IgD-negative memory B cell (primary cell): ENCODE measurements around the gene COL12A1. TPM values are rescaled to one million over a fixed set of nuclear protein-coding genes. Genes with fewer than 3 reads are reported as not detected.

Experiments used
- H3K27ac Mint-ChIP-seq, 3 donors: one replicate each; pipeline ENCODE4 v1.8.0; 2020 to 2022; ENCODE audit warnings: mild to moderate bottlenecking in 3 of 3, mixed read lengths in 3 of 3, moderate library complexity in 1 of 3
- H3K27me3 Mint-ChIP-seq: one replicate; pipeline ENCODE4 v1.8.0; 2021; ENCODE audit warnings: mixed read lengths
- H3K36me3 Mint-ChIP-seq: one replicate; pipeline ENCODE4 v1.8.0; 2020; ENCODE audit warnings: mild to moderate bottlenecking, mixed read lengths
- H3K4me1 Mint-ChIP-seq, 3 donors: one replicate each; pipeline ENCODE4 v1.8.0; 2020 to 2022; ENCODE audit warnings: mixed read lengths in 3 of 3, mild to moderate bottlenecking in 1 of 3
- H3K4me3 Mint-ChIP-seq, 4 donors: one replicate each; pipeline ENCODE4 v1.8.0; 2020 to 2022; ENCODE audit warnings: mild to moderate bottlenecking in 4 of 4, mixed read lengths in 4 of 4, moderate library complexity in 3 of 4
- H3K9me3 Mint-ChIP-seq, 3 donors: one replicate each; pipeline ENCODE4 v1.8.0; 2020 to 2021; ENCODE audit warnings: mixed read lengths in 3 of 3, mild to moderate bottlenecking in 1 of 3
- polyA plus RNA-seq: library from polyadenylated mRNA; unstranded; fragments of 300-500 nt; fragmentation: Illumina TruSeq; gene quantifications from one replicate; pipeline ENCODE4 v1.2.3, GENCODE V29; 2021

Gene COL12A1
- polyA plus RNA-seq, 1 donor from 2014 or later: not detected

- H3K4me1 Mint-ChIP-seq: no peaks in the 10 kb centered on the region
- no peaks in the 10 kb centered on the region for H3K36me3 Mint-ChIP-seq
- no peak overlapping the region for H3K27ac Mint-ChIP-seq
- H3K27me3 Mint-ChIP-seq: peaks cover 6% of the 10 kb centered on the region
- H3K9me3 Mint-ChIP-seq: peaks cover 0 to 3% (median 0%) of the 10 kb centered on the region in 3 donors
- H3K4me3 Mint-ChIP-seq: no peak overlapping the region
Observed at GRCh38 chr6:75150685-75151412, 55.0 kb downstream of the COL12A1 start.

DNA sequence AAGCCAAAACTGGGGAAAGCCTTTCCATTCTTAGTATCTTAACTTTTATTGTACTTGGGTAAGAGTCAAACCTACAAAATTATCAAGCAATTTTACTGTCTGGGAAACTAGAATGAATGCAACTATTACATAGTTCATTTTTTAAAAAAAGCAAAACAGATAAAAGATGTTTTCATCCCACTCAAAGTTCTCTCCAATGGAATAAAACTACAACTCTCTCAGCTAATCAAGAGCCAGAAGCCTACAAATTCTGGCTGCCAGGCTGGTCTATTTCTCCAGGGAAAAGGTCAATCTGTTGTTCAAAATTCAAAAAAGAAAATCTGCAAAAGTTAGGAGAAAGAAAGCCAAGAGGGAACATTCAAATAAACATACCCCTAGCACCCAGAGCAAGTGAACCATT is 56.2 kb downstream of the COL12A1 start:
- H3K36me3 Mint-ChIP-seq: no peaks in the 10 kb centered on the region
- no peak overlapping the region for H3K4me3 Mint-ChIP-seq
- peaks cover 6% of the 10 kb centered on the region for H3K27me3 Mint-ChIP-seq
- H3K9me3 Mint-ChIP-seq: peaks cover 0 to 3% (median 0%) of the 10 kb centered on the region in 3 donors
- no peak overlapping the region for H3K27ac Mint-ChIP-seq
- no peaks in the 10 kb centered on the region for H3K4me1 Mint-ChIP-seq

DNA sequence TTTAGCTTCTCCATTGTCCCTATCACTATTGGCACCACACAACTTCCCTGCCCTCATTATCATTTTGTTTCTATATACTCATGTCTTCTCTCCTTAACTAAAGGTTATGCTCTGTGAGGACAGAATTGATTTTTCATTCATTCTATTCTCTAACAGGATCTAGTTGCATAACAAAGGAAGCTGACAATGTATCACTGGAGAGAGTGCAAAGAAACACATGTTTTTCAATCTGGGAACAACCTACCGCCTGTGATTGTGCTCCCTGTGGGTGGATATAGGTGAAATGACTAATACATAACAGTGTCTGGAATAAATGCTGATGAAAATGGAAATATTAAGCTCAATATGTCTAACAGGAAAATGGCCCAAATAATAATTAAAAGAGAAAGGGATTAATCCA is 56.6 kb downstream of the COL12A1 start:
- H3K4me3 Mint-ChIP-seq: no peak overlapping the region
- no peaks in the 10 kb centered on the region for H3K36me3 Mint-ChIP-seq
- H3K27ac Mint-ChIP-seq: no peak overlapping the region
- H3K4me1 Mint-ChIP-seq: no peaks in the 10 kb centered on the region
- peaks cover 6% of the 10 kb centered on the region for H3K27me3 Mint-ChIP-seq
- peaks cover 0 to 3% (median 0%) of the 10 kb centered on the region in 3 donors for H3K9me3 Mint-ChIP-seq

GRCh38 chr6:75147512-75147911 is 58.3 kb downstream of the COL12A1 start:
- Mint-ChIP-seq H3K36me3 (no peaks in the 10 kb centered on the region), H3K4me1 (no peaks in the 10 kb centered on the region), H3K9me3 (peaks cover 0 to 3% (median 0%) of the 10 kb centered on the region in 3 donors), H3K27ac (no peak overlapping the region), H3K27me3 (peaks cover 6% of the 10 kb centered on the region), H3K4me3 (no peak overlapping the region)

- H3K27me3 Mint-ChIP-seq: peaks cover 5% of the 10 kb centered on the region
- H3K36me3 Mint-ChIP-seq: peaks cover 2% of the 10 kb centered on the region
- H3K4me1 Mint-ChIP-seq: no peaks in the 10 kb centered on the region
- H3K27ac Mint-ChIP-seq: no peak overlapping the region
- H3K9me3 Mint-ChIP-seq: peaks cover 0 to 3% (median 0%) of the 10 kb centered on the region in 3 donors
- H3K4me3 Mint-ChIP-seq: no peak overlapping the region
Observed at GRCh38 chr6:75145976-75146375, 59.9 kb downstream of the COL12A1 start.

- Mint-ChIP-seq H3K9me3 (peaks cover 0 to 3% (median 0%) of the 10 kb centered on the region in 3 donors), H3K4me3 (no peak overlapping the region), H3K4me1 (no peaks in the 10 kb centered on the region), H3K36me3 (peaks cover 2% of the 10 kb centered on the region), H3K27me3 (peaks cover 5% of the 10 kb centered on the region), H3K27ac (no peak overlapping the region)
Observed at GRCh38 chr6:75145211-75145610, 60.6 kb downstream of the COL12A1 start.

- H3K4me3 Mint-ChIP-seq: no peak overlapping the region
- peaks cover 2% of the 10 kb centered on the region for H3K36me3 Mint-ChIP-seq
- peaks cover 0 to 3% (median 0%) of the 10 kb centered on the region in 3 donors for H3K9me3 Mint-ChIP-seq
- no peaks in the 10 kb centered on the region for H3K4me1 Mint-ChIP-seq
- H3K27ac Mint-ChIP-seq: no peak overlapping the region
- H3K27me3 Mint-ChIP-seq: peaks cover 3% of the 10 kb centered on the region
Observed at GRCh38 chr6:75144386-75144785, 61.5 kb downstream of the COL12A1 start.

DNA sequence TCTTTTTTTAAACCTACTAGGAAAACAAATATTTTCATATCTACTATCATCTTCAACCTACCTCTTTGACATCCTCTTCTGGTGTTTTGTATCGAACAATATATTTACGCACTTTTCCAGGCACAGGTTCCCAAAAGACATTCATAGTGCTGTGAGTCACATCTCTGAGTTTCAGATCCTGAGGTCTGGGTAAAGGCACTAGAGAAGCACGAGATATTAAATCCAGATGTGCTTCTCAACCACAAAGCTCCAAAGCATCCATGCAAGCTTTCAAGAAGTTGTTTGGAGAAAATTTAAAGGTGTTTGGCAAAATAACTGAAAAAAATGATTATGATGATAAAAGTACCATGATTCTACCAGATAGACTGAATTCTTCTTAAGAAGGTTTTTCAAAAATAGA is 62.7 kb downstream of the COL12A1 start:
- no peak overlapping the region for H3K27ac Mint-ChIP-seq
- H3K4me3 Mint-ChIP-seq: no peak overlapping the region
- H3K4me1 Mint-ChIP-seq: no peaks in the 10 kb centered on the region
- peaks cover 0 to 3% (median 0%) of the 10 kb centered on the region in 3 donors for H3K9me3 Mint-ChIP-seq
- H3K36me3 Mint-ChIP-seq: peaks cover 2% of the 10 kb centered on the region
- H3K27me3 Mint-ChIP-seq: no peaks in the 10 kb centered on the region

GRCh38 chr6:75142721-75143120 is 63.1 kb downstream of the COL12A1 start:
- H3K36me3 Mint-ChIP-seq: peaks cover 2% of the 10 kb centered on the region
- H3K27me3 Mint-ChIP-seq: no peaks in the 10 kb centered on the region
- H3K4me1 Mint-ChIP-seq: no peaks in the 10 kb centered on the region
- H3K9me3 Mint-ChIP-seq: peaks cover 0 to 3% (median 0%) of the 10 kb centered on the region in 3 donors
- H3K4me3 Mint-ChIP-seq: no peak overlapping the region
- H3K27ac Mint-ChIP-seq: no peak overlapping the region

DNA sequence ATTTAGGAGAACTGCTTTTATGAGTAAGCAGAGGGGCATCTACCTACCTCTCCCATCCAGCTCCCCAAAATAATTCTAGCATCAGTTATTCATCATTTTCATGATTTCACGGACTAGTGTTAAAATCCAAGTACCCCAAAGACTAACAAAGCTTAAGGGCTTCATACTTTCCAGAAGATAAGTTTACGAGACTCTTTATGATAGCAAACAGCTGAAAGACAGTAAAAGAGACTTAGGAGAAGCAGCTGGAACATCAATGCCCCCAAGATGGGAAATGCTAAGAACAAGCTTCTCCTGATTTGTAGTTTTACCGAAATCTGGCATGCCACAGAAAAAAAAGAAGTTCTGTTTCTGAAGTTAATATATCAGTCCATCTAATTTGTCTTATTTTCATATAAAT is 70.0 kb downstream of the COL12A1 start:
- no peaks in the 10 kb centered on the region for H3K36me3 Mint-ChIP-seq
- H3K9me3 Mint-ChIP-seq: no peaks in the 10 kb centered on the region
- no peaks in the 10 kb centered on the region for H3K27me3 Mint-ChIP-seq
- no peak overlapping the region for H3K4me3 Mint-ChIP-seq
- H3K4me1 Mint-ChIP-seq: no peaks in the 10 kb centered on the region
- no peak overlapping the region for H3K27ac Mint-ChIP-seq

- no peak overlapping the region for H3K27ac Mint-ChIP-seq
- H3K9me3 Mint-ChIP-seq: no peaks in the 10 kb centered on the region
- no peaks in the 10 kb centered on the region for H3K36me3 Mint-ChIP-seq
- no peak overlapping the region for H3K4me3 Mint-ChIP-seq
- no peaks in the 10 kb centered on the region for H3K27me3 Mint-ChIP-seq
- no peaks in the 10 kb centered on the region for H3K4me1 Mint-ChIP-seq
Observed at GRCh38 chr6:75135450-75135849, 70.4 kb downstream of the COL12A1 start.

- no peaks in the 10 kb centered on the region for H3K4me1 Mint-ChIP-seq
- no peak overlapping the region for H3K4me3 Mint-ChIP-seq
- H3K27me3 Mint-ChIP-seq: no peaks in the 10 kb centered on the region
- H3K36me3 Mint-ChIP-seq: no peaks in the 10 kb centered on the region
- no peak overlapping the region for H3K27ac Mint-ChIP-seq
- peaks cover 0 to 2% (median 0%) of the 10 kb centered on the region in 3 donors for H3K9me3 Mint-ChIP-seq
Observed at GRCh38 chr6:75130784-75131183, 75.1 kb downstream of the COL12A1 start.

DNA sequence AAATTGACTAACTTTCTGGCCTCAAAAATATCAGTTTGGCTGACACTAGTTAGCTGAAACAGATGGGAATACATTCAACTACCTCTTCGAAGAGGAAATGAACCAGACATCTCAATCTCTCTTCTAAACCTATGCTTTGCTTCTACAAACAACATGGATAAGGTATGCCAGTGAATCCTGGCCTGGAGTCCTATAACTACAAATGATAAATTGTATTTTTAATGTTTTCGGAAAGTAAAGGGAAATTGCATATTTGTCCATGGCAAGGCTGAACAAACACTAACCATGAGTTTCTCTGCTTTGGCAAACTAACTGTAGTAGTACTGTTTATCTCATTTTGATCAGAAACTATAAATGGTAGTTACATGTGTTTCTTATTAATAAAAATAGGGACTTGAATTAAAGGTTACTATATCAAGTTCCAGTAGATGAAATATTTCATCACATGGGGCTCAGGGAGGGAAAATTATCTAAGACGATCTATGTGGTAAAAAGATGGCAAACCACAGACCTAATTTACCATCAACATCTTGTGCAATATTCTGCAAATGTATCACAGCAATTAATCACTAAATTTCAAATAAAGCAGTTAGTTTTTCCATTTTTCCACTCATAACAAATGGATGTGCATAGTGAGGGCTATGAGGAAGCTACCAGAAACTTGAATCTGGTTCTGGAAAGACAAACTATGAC is 76.8 kb downstream of the COL12A1 start:
- H3K27me3 Mint-ChIP-seq: no peaks in the 10 kb centered on the region
- no peak overlapping the region for H3K27ac Mint-ChIP-seq
- H3K4me3 Mint-ChIP-seq: no peak overlapping the region
- peaks cover 0 to 2% (median 0%) of the 10 kb centered on the region in 3 donors for H3K9me3 Mint-ChIP-seq
- no peaks in the 10 kb centered on the region for H3K36me3 Mint-ChIP-seq
- no peaks in the 10 kb centered on the region for H3K4me1 Mint-ChIP-seq

GRCh38 chr6:75126518-75126917 is 79.3 kb downstream of the COL12A1 start:
- H3K36me3 Mint-ChIP-seq: no peaks in the 10 kb centered on the region

GRCh38 chr6:75124983-75125382 is 80.9 kb downstream of the COL12A1 start:
- no peaks in the 10 kb centered on the region for H3K36me3 Mint-ChIP-seq
- H3K9me3 Mint-ChIP-seq: peaks cover 0 to 2% (median 0%) of the 10 kb centered on the region in 3 donors
- H3K27ac Mint-ChIP-seq: no peak overlapping the region
- H3K4me3 Mint-ChIP-seq: no peak overlapping the region
- no peaks in the 10 kb centered on the region for H3K27me3 Mint-ChIP-seq
- H3K4me1 Mint-ChIP-seq: no peaks in the 10 kb centered on the region

More at GRCh38 chr6:75126518-75126917, 79.3 kb downstream of the COL12A1 start:
- no peaks in the 10 kb centered on the region for H3K4me1 Mint-ChIP-seq
- no peaks in the 10 kb centered on the region for H3K27me3 Mint-ChIP-seq
- H3K4me3 Mint-ChIP-seq: no peak overlapping the region
- peaks cover 0 to 2% (median 0%) of the 10 kb centered on the region in 3 donors for H3K9me3 Mint-ChIP-seq
- H3K27ac Mint-ChIP-seq: no peak overlapping the region

DNA sequence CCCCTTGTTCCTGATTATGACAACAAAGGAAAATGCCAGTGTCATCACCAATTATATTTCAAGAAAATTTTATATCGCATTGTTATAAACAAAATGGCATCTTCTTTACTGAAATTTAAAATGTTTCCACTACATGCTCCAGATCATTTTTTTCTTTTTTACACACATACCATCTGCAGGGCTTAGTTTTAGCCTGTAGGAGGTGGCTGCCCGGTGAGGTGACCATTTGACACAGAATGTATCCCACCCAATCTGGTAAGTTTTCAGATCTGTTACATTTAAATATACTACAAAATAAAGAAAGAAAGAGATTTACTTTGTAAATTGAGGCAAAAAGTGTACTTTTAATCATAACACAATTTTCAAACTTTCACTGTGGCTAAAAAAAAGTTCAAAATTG is 81.8 kb downstream of the COL12A1 start:
- H3K9me3 Mint-ChIP-seq: peaks cover 0 to 2% (median 0%) of the 10 kb centered on the region in 3 donors
- no peaks in the 10 kb centered on the region for H3K27me3 Mint-ChIP-seq
- no peak overlapping the region for H3K27ac Mint-ChIP-seq
- H3K36me3 Mint-ChIP-seq: peaks cover 2% of the 10 kb centered on the region
- no peaks in the 10 kb centered on the region for H3K4me1 Mint-ChIP-seq
- H3K4me3 Mint-ChIP-seq: no peak overlapping the region
